Epithelial cell of esophagus (primary cell): ENCODE data around the gene GPR18.
A peak's percentile ranks its signal among the peaks of the same experiment; 100 is the strongest.
"Not testable (repeated sequence)": the region's sequence is repeated elsewhere in the genome, so short reads cannot be mapped to it uniquely, and the experiment has no call there.

Experiments
- DNase-seq: peaks from one replicate; pipeline ENCODE4 v3.0.0; 2010; ENCODE audit warnings: low read depth
- H3K4me3 ChIP-seq: 2 replicates; pipeline ENCODE4 v1.5.1; 2011; ENCODE audit warnings: mild to moderate bottlenecking, low read length, control low read depth
- CTCF ChIP-seq: IDR thresholded peaks from 2 replicates; pipeline ENCODE4 v1.5.1; 2011; ENCODE audit warnings: low read depth, mild to moderate bottlenecking, low read length, control low read depth, inconsistent platforms; ENCODE audit not compliant: insufficient read depth; ENCODE audit errors: missing control alignments

The GPR18 gene

GRCh38 chr13:99237981-99238662 is 20.1 kb downstream of the GPR18 start:
- no peak overlapping the region for H3K4me3 ChIP-seq
- no peak for TF ChIP-seq CTCF
- no peak for DNase-seq

GRCh38 chr13:99231721-99232120 is 26.5 kb downstream of the GPR18 start:
- no peak for DNase-seq
- no peak overlapping the region for H3K4me3 ChIP-seq
- TF ChIP-seq CTCF: no peak

GRCh38 chr13:99230991-99231390 is 27.2 kb downstream of the GPR18 start:
- no peak for DNase-seq
- no peak for TF ChIP-seq CTCF
- no peak overlapping the region for H3K4me3 ChIP-seq

GRCh38 chr13:99230588-99230987 is 27.6 kb downstream of the GPR18 start:
- DNase-seq, H3K4me3 ChIP-seq: not testable (repeated sequence)

GRCh38 chr13:99228737-99229691 is 29.2 kb downstream of the GPR18 start:
- H3K4me3 ChIP-seq: no peak overlapping the region
- TF ChIP-seq CTCF: no peak
- DNase-seq: peak; percentile 83

GRCh38 chr13:99227909-99228688 is 30.1 kb downstream of the GPR18 start:
- no peak overlapping the region for H3K4me3 ChIP-seq
- no peak for TF ChIP-seq CTCF
- peak; percentile 51 for DNase-seq
